ENCODE results near the gene COL21A1.
A peak's percentile ranks its signal among the peaks of the same experiment; 100 is the strongest.

COL21A1 gene

GRCh38 chr6:56227071-56227879 is 20.1 kb downstream of the COL21A1 start:
- ChIA-PET POLR2A (no interaction called here), CTCF (interaction anchor here (0.6 kb wide), 1 partner anchor 601 kb away, joined by 4 read pairs; no protein-coding TSS in a partner anchor)
- H3K4me3 ChIP-seq (ENCODE audit: low read depth, low read length) = no peak overlapping the region
- H3K9me3 ChIP-seq (ENCODE audit: control insufficient read depth, insufficient read depth, low read depth, low read length) = no peaks in the 10 kb centered on the region
- H3K4me1 ChIP-seq (ENCODE audit: control insufficient read depth, insufficient read depth, low read length) = peaks cover 4% of the 10 kb centered on the region; the same call in 1 of the 2 replicates
- no peaks in the 10 kb centered on the region for H3K36me3 ChIP-seq (ENCODE audit: control insufficient read depth in 2 of 2, insufficient read depth in 1 of 2, low read length in 2 of 2)
- no peak overlapping the region for H3K27ac ChIP-seq (ENCODE audit: extremely low read depth, low read depth, low read length)
- TF ChIP-seq ATF2 (tag by site-specific recombination; IDR thresholded peaks at IDR 0.05; ENCODE audit: low read depth) (no peak), HOXA7 (CRISPR knock-in tag; IDR thresholded peaks at IDR 0.05; ENCODE audit: borderline replicate concordance) (no peak), ZNF19 (tag by site-specific recombination; IDR thresholded peaks at IDR 0.05; ENCODE audit: low read depth) (no peak)

- Histone ChIP-seq H3K9me3 (ENCODE audit: control insufficient read depth, insufficient read depth, low read depth, low read length) (no peaks in the 10 kb centered on the region), H3K4me3 (ENCODE audit: low read depth, low read length) (no peak overlapping the region), H3K27ac (ENCODE audit: extremely low read depth, low read depth, low read length) (no peak overlapping the region), H3K36me3 (ENCODE audit: control insufficient read depth in 2 of 2, insufficient read depth in 1 of 2, low read length in 2 of 2) (no peaks in the 10 kb centered on the region), H3K4me1 (ENCODE audit: control insufficient read depth, insufficient read depth, low read length) (peaks cover 8% of the 10 kb centered on the region)
- ChIA-PET POLR2A (no interaction called here), CTCF (no interaction called here)
- no peak for TF ChIP-seq SCRT2 (tag by site-specific recombination; IDR thresholded peaks at IDR 0.05)
- no peak for TF ChIP-seq PATZ1 (tag by site-specific recombination; IDR thresholded peaks at IDR 0.05)
- no peak for TF ChIP-seq ZNF10 (tag by site-specific recombination; IDR thresholded peaks at IDR 0.05)
- no peak for TF ChIP-seq ZNF362 (tag by site-specific recombination; IDR thresholded peaks at IDR 0.05)
- TF ChIP-seq ZNF518A (tag by site-specific recombination; conservative IDR thresholded peaks at IDR 0.05; ENCODE audit: low read depth) = no peak
- peak; percentile 35; the same call in 1 of the 2 replicates for TF ChIP-seq MZF1 (tag by site-specific recombination; IDR thresholded peaks at IDR 0.05; ENCODE audit: borderline replicate concordance)
- no peak for TF ChIP-seq ZNF704 (tag by site-specific recombination; IDR thresholded peaks at IDR 0.05)
- TF ChIP-seq ZNF645 (tag by site-specific recombination; IDR thresholded peaks at IDR 0.05) = no peak
- TF ChIP-seq ZNF121 (tag by site-specific recombination; IDR thresholded peaks at IDR 0.05) = no peak
- TF ChIP-seq GLIS1 (tag by site-specific recombination; IDR thresholded peaks at IDR 0.05) = peak; percentile 56
- 0 out of 2 replicates have a peak, but pooled peaks have one; percentile 8 for TF ChIP-seq ZNF335 (tag by site-specific recombination; conservative IDR thresholded peaks at IDR 0.05)
- TF ChIP-seq ZNF266 (tag by site-specific recombination; IDR thresholded peaks at IDR 0.05; ENCODE audit: low read depth) = peak; percentile 94
- TF ChIP-seq ZNF302 (tag by site-specific recombination; IDR thresholded peaks at IDR 0.05; ENCODE audit: low read depth) = no peak
- no peak for TF ChIP-seq ZNF654 (tag by site-specific recombination; IDR thresholded peaks at IDR 0.05; ENCODE audit: low read depth)
- no peak for TF ChIP-seq ZNF561 (tag by site-specific recombination; IDR thresholded peaks at IDR 0.05; ENCODE audit: borderline replicate concordance)
Measured at GRCh38 chr6:56223995-56224394, 23.4 kb downstream of the COL21A1 start.

Measured in HEK293 (cell line).